CD14-positive monocyte (primary cell): ENCODE results near the gene GABARAPL1. TPM values are rescaled to one million over a fixed set of nuclear protein-coding genes. Genes with fewer than 3 reads are reported as not detected.
"Not testable (repeated sequence)": the region's sequence is repeated elsewhere in the genome, so short reads cannot be mapped to it uniquely, and the experiment has no call there.

ENCODE experiments used
- DNase-seq, 3 donors: peaks; one replicate each; pipeline ENCODE4 v3.0.0-alpha.2; 2011 to 2022
- H2AFZ ChIP-seq: 2 replicates; pipeline ENCODE4 v1.6.0; 2012; ENCODE audit warnings: mild to moderate bottlenecking, low read depth, low read length, inconsistent platforms; ENCODE audit not compliant: insufficient read depth, poor library complexity, severe bottlenecking
- H3K27ac ChIP-seq, 2 donors: 1 replicate in 1 of 2; 2 replicates in 1 of 2; pipeline ENCODE4 v1.5.1; 2012 to 2013; ENCODE audit warnings: low read length in 2 of 2, control low read depth in 1 of 2, inconsistent platforms in 1 of 2, low read depth in 1 of 2, mild to moderate bottlenecking in 1 of 2
- H3K27me3 ChIP-seq, 2 donors: one replicate each; pipeline versions ENCODE4 v1.6.0 to v1.6.1; 2011 to 2013; ENCODE audit warnings: low read length in 2 of 2; ENCODE audit not compliant: control insufficient read depth in 2 of 2, insufficient read depth in 2 of 2
- H3K36me3 ChIP-seq, 2 donors: replicated peaks in 1 of 2; 1 replicate in 1 of 2; 2 replicates in 1 of 2; pipeline versions ENCODE4 v1.5.1 to v1.6.1; 2012 to 2013; ENCODE audit warnings: low read length in 2 of 2, control low read depth in 1 of 2, inconsistent platforms in 1 of 2, mild to moderate bottlenecking in 1 of 2; ENCODE audit not compliant: insufficient read depth in 2 of 2, control insufficient read depth in 1 of 2
- H3K4me1 ChIP-seq, 2 donors: 1 replicate in 1 of 2; 2 replicates in 1 of 2; pipeline versions ENCODE4 v1.5.1 to v1.6.1; 2012 to 2013; ENCODE audit warnings: low read length in 2 of 2, control low read depth in 1 of 2, inconsistent platforms in 1 of 2, mild to moderate bottlenecking in 1 of 2, moderate library complexity in 1 of 2; ENCODE audit not compliant: insufficient read depth in 2 of 2, control insufficient read depth in 1 of 2
- H3K4me2 ChIP-seq: replicated peaks from 2 replicates; pipeline ENCODE3; 2012; ENCODE audit warnings: low read length, moderate library complexity, mild to moderate bottlenecking; ENCODE audit not compliant: poor library complexity, severe bottlenecking; ENCODE audit errors: extremely low read depth
- H3K4me3 ChIP-seq, 3 experiments: fragments of 200-600 bp in 1 of 3; sonication (generic) in 1 of 3; replicated peaks in 1 of 3; 1 replicate in 2 of 3; 2 replicates in 1 of 3; pipeline ENCODE4 v1.5.1; 2011 to 2013; ENCODE audit warnings: low read length in 3 of 3, mild to moderate bottlenecking in 3 of 3, control low read depth in 2 of 3, low read depth in 2 of 3, inconsistent platforms in 1 of 3, moderate library complexity in 1 of 3
- H3K79me2 ChIP-seq: 2 replicates; pipeline ENCODE4 v1.6.0; 2012; ENCODE audit warnings: mild to moderate bottlenecking, control low read depth, inconsistent platforms, low read length, moderate library complexity; ENCODE audit not compliant: insufficient read depth
- H3K9ac ChIP-seq: 2 replicates; pipeline ENCODE4 v1.6.0; 2017; ENCODE audit warnings: low read length, mild to moderate bottlenecking; ENCODE audit not compliant: insufficient read depth, poor library complexity, severe bottlenecking
- H3K9me3 ChIP-seq, 2 donors: replicated peaks in 1 of 2; 1 replicate in 1 of 2; 2 replicates in 1 of 2; pipeline versions ENCODE4 v1.5.1 to v1.6.1; 2012 to 2013; ENCODE audit warnings: low read length in 2 of 2, control low read depth in 1 of 2; ENCODE audit not compliant: control insufficient read depth in 1 of 2, insufficient read depth in 1 of 2
- H4K20me1 ChIP-seq: 2 replicates; pipeline ENCODE4 v1.6.0; 2012; ENCODE audit warnings: mild to moderate bottlenecking, low read length, control low read depth, moderate library complexity; ENCODE audit not compliant: insufficient read depth
- H3K27ac Mint-ChIP-seq, 7 donors: one replicate each; pipeline ENCODE4 v1.8.0; 2020; ENCODE audit warnings: mild to moderate bottlenecking in 7 of 7, mixed read lengths in 7 of 7, moderate library complexity in 6 of 7, inconsistent platforms in 2 of 7
- H3K27me3 Mint-ChIP-seq, 3 donors: one replicate each; pipeline ENCODE4 v1.8.0; 2021 to 2022; ENCODE audit warnings: low read depth in 3 of 3, mild to moderate bottlenecking in 3 of 3, mixed read lengths in 3 of 3, moderate library complexity in 3 of 3, inconsistent platforms in 1 of 3
- H3K36me3 Mint-ChIP-seq, 2 donors: one replicate each; pipeline ENCODE4 v1.8.0; 2020; ENCODE audit warnings: mixed read lengths in 2 of 2, inconsistent platforms in 1 of 2, mild to moderate bottlenecking in 1 of 2
- H3K4me1 Mint-ChIP-seq: one replicate; pipeline ENCODE4 v1.8.0; 2020; ENCODE audit warnings: mild to moderate bottlenecking, mixed read lengths
- H3K4me3 Mint-ChIP-seq, 2 donors: one replicate each; pipeline ENCODE4 v1.8.0; 2020; ENCODE audit warnings: mild to moderate bottlenecking in 2 of 2, mixed read lengths in 2 of 2, moderate library complexity in 1 of 2
- H3K9me3 Mint-ChIP-seq, 7 donors: one replicate each; pipeline ENCODE4 v1.8.0; 2020 to 2022; ENCODE audit warnings: mixed read lengths in 7 of 7, mild to moderate bottlenecking in 6 of 7, moderate library complexity in 6 of 7, inconsistent platforms in 2 of 7
- CTCF ChIP-seq: fragments of 200-600 bp; IDR thresholded peaks from one replicate; pipeline ENCODE4 v1.8.0; 2022; ENCODE audit warnings: antibody characterized with exemption, mild to moderate bottlenecking
- WGBS: methylation state at CpG from one replicate; pipeline ENCODE4 v1.1.5; 2013; ENCODE audit warnings: missing lambda C conversion rate; ENCODE audit not compliant: insufficient coverage; 5-methylcytosine and 5-hydroxymethylcytosine counted together
- intact Hi-C, 2 donors: fragments of 100-400 bp; cut with micrococcal nuclease; formaldehyde crosslinking; loops; one replicate each; pipeline versions ENCODE4 v1.15.0 to v1.15.1; 2023
- polyA plus RNA-seq, 3 donors: library from polyadenylated mRNA; depleted of rRNA in 1 of 3; unstranded in 2 of 3; stranded (reverse) in 1 of 3; fragments of 300-500 nt in 2 of 3; fragments of >200 nt in 1 of 3; fragmentation: Illumina TruSeq in 2 of 3; gene quantifications; 1 replicate in 2 of 3; 2 replicates in 1 of 3; pipeline ENCODE4 v1.2.3, GENCODE V29; 2012 to 2021

Gene GABARAPL1
- polyA plus RNA-seq, 3 donors = 13.1 to 291 (median 15.5) TPM

DNA sequence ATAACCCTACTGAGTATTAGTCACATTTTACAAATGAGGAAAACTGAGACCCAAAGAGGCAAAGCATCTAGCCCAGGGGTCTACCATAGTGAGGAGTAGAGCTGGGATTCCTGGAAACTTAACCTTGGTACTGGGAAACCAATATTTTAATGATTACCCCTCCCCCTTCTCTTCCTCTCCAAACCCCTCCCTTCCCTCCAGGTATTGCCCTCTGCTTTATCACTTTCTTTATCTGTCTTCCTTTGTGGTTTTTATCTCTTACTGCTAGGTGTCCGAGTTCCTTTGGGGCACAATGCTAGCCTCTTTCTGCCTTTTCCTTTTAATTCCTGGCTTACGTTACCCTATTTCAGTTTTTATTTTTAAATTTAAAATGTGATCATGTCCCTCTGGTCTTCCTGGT, 2.8 kb downstream of the GABARAPL1 start:
- Histone ChIP-seq H3K79me2 (peaks cover 3% of the 10 kb centered on the region), H3K4me3 (peak overlapping the region in 1 of 3 experiments; percentile 95), H3K36me3 (peaks cover 20 to 31% of the 10 kb centered on the region in 2 donors), H3K27ac (no peak overlapping the region), H3K9ac (no peak overlapping the region), H2AFZ (no peak overlapping the region), H3K27me3 (no peaks in the 10 kb centered on the region), H3K4me2 (peak overlapping the region; percentile 84), H4K20me1 (peaks cover 32% of the 10 kb centered on the region), H3K9me3 (no peaks in the 10 kb centered on the region), H3K4me1 (peaks cover 18 to 25% of the 10 kb centered on the region in 2 donors)
- no peak for TF ChIP-seq CTCF
- H3K4me3 Mint-ChIP-seq = peak overlapping the region; percentile 96 to 99
- intact Hi-C loops = loop anchor here in 1 of 2 donors (10.0 kb wide), 3 partner anchors 61 to 351 kb away; partner anchors contain the start of gene CLEC2B
- H3K27ac Mint-ChIP-seq = peak overlapping the region in 1 of 7 donors; percentile 50
- H3K9me3 Mint-ChIP-seq = peaks cover 0 to 2% (median 0%) of the 10 kb centered on the region in 7 donors
- no CpG with 5 or more reads among the region's 2 CpGs for WGBS
- H3K36me3 Mint-ChIP-seq = peaks cover 44 to 45% of the 10 kb centered on the region in 2 donors
- H3K4me1 Mint-ChIP-seq = peaks cover 17% of the 10 kb centered on the region
- H3K27me3 Mint-ChIP-seq = peaks cover 1 to 3% (median 3%) of the 10 kb centered on the region in 3 donors
- no peak for DNase-seq

- Mint-ChIP-seq H3K36me3 (peaks cover 49 to 50% of the 10 kb centered on the region in 2 donors), H3K4me3 (peak overlapping the region in 1 of 2 donors; percentile 99), H3K4me1 (peaks cover 17% of the 10 kb centered on the region)
- intact Hi-C loops = loop anchor here in 1 of 2 donors (10.0 kb wide), 3 partner anchors 61 to 351 kb away; partner anchors contain the start of gene CLEC2B
- not testable (repeated sequence) for DNase-seq, H3K9ac ChIP-seq, H3K9me3 ChIP-seq, H3K9me3 Mint-ChIP-seq, H2AFZ ChIP-seq, H3K27me3 ChIP-seq, H3K4me3 ChIP-seq, H3K79me2 ChIP-seq, H3K27me3 Mint-ChIP-seq, H3K27ac ChIP-seq, H3K4me2 ChIP-seq, H3K27ac Mint-ChIP-seq
- 100% methylated on average over 3 of the region's 13 CpGs for WGBS
- peaks cover 18 to 25% of the 10 kb centered on the region in 2 donors for H3K4me1 ChIP-seq
- peaks cover 25 to 36% of the 10 kb centered on the region in 2 donors for H3K36me3 ChIP-seq
- H4K20me1 ChIP-seq = peaks cover 32% of the 10 kb centered on the region
These were observed 3.3 kb downstream of the GABARAPL1 start for GRCh38 chr12:10215946-10216345.
